SK-N-SH (cell line): ENCODE data around the gene PSMB8. TPM values are rescaled to one million over a fixed set of nuclear protein-coding genes. Genes with fewer than 3 reads are reported as not detected.

ENCODE experiments used
- CTCF ChIA-PET: fragments of 300-600, 350-600 bp; formaldehyde crosslinking; extraction: SDS; loops from one replicate; lab custom pipeline; 2021; lab: Yijun Ruan, JAX
- POLR2A ChIA-PET: fragments of 350-600 bp; sonication (Branson Sonifier 250); formaldehyde crosslinking; extraction: SDS; loops from one replicate; lab custom pipeline; 2020; ENCODE audit warnings: antibody characterized with exemption, inconsistent platforms; lab: Yijun Ruan, JAX
- DNase-seq: peaks from one replicate; pipeline ENCODE4 v3.0.0; 2012
- H2AFZ ChIP-seq: fragments of 200-600 bp; sonication (generic); 2 replicates; pipeline ENCODE4 v1.8.1; 2016; ENCODE audit warnings: antibody characterized with exemption, mild to moderate bottlenecking, low read depth
- H3F3A ChIP-seq: fragments of 200-600 bp; sonication (generic); replicated peaks from 2 replicates; pipeline ENCODE3; 2016; ENCODE audit warnings: antibody characterized with exemption, mild to moderate bottlenecking; ENCODE audit not compliant: insufficient read depth
- H3K27ac ChIP-seq, 2 experiments: fragments of 200-500 bp in 1 of 2; fragments of 200-600 bp in 1 of 2; sonication (Bioruptor generic) in 1 of 2; sonication (generic), shearing (Covaris generic) in 1 of 2; 2 replicates each; pipeline versions ENCODE4 v1.5.1 to v1.6.1; 2014 to 2016; ENCODE audit warnings: low read depth in 2 of 2, inconsistent platforms in 1 of 2, low read length in 1 of 2, mild to moderate bottlenecking in 1 of 2, mixed read lengths in 1 of 2
- H3K27me3 ChIP-seq: fragments of 200-600 bp; sonication (generic), shearing (Covaris generic); 2 replicates; pipeline ENCODE4 v1.6.1; 2016; ENCODE audit warnings: mixed run types; ENCODE audit not compliant: insufficient read depth
- H3K36me3 ChIP-seq, 2 experiments: fragments of 200-500 bp in 1 of 2; fragments of 200-600 bp in 1 of 2; sonication (Bioruptor generic) in 1 of 2; sonication (generic) in 1 of 2; replicated peaks in 1 of 2; 2 replicates each; pipeline versions ENCODE3 to v1.5.1; 2014 to 2016; ENCODE audit warnings: low read length in 1 of 2, mild to moderate bottlenecking in 1 of 2; ENCODE audit not compliant: insufficient read depth in 2 of 2, control insufficient read depth in 1 of 2
- H3K4me1 ChIP-seq, 2 experiments: fragments of 200-500 bp in 1 of 2; fragments of 200-600 bp in 1 of 2; sonication (Bioruptor generic) in 1 of 2; sonication (generic), shearing (Covaris generic) in 1 of 2; 2 replicates each; pipeline versions ENCODE4 v1.5.1 to v1.6.1; 2014 to 2016; ENCODE audit warnings: low read depth in 1 of 2, low read length in 1 of 2, mixed run types in 1 of 2; ENCODE audit not compliant: insufficient read depth in 2 of 2, control insufficient read depth in 1 of 2
- H3K4me2 ChIP-seq: fragments of 200-600 bp; sonication (generic), shearing (Covaris generic); 2 replicates; pipeline ENCODE4 v1.6.1; 2017; ENCODE audit warnings: mixed run types
- H3K4me3 ChIP-seq, 2 experiments: fragments of 200-500 bp in 1 of 2; fragments of 200-600 bp in 1 of 2; sonication (Bioruptor generic) in 1 of 2; sonication (generic), shearing (Covaris generic) in 1 of 2; 2 replicates each; pipeline versions ENCODE4 v1.5.1 to v1.8.1; 2014 to 2016; ENCODE audit warnings: low read depth in 2 of 2, inconsistent platforms in 1 of 2, low read length in 1 of 2, mild to moderate bottlenecking in 1 of 2, mixed read lengths in 1 of 2, moderate library complexity in 1 of 2
- H3K79me2 ChIP-seq: fragments of 200-600 bp; sonication (generic); 2 replicates; pipeline ENCODE4 v1.8.1; 2017; ENCODE audit warnings: mild to moderate bottlenecking; ENCODE audit not compliant: insufficient read depth
- H3K9ac ChIP-seq: fragments of 200-600 bp; sonication (generic); 2 replicates; pipeline ENCODE4 v1.6.1; 2017; ENCODE audit warnings: mixed run types
- H3K9me2 ChIP-seq: fragments of 200-600 bp; sonication (generic); 2 replicates; pipeline ENCODE4 v1.6.1; 2017; ENCODE audit warnings: mixed run types
- H3K9me3 ChIP-seq: fragments of 200-600 bp; sonication (generic); 2 replicates; pipeline ENCODE4 v1.6.1; 2017; ENCODE audit warnings: mixed run types, mild to moderate bottlenecking, moderate library complexity
- H4K20me1 ChIP-seq: fragments of 200-600 bp; sonication (generic); 2 replicates; pipeline ENCODE4 v1.6.1; 2017; ENCODE audit warnings: mild to moderate bottlenecking, mixed run types; ENCODE audit not compliant: insufficient read depth
- CHD2 ChIP-seq: fragments of 150-350 bp; IDR thresholded peaks from 2 replicates; pipeline ENCODE4 v1.6.1; 2018; ENCODE audit warnings: low read length; ENCODE audit not compliant: partially characterized antibody
- ELF1 ChIP-seq: IDR thresholded peaks from 2 replicates; pipeline ENCODE4 v1.4.0; 2012
- FOSL2 ChIP-seq: IDR thresholded peaks from 2 replicates; pipeline ENCODE4 v1.4.0; 2012; ENCODE audit warnings: low read depth, mild to moderate bottlenecking, moderate library complexity, borderline replicate concordance
- FOXJ3 ChIP-seq: sonication (generic); formaldehyde crosslinking; IDR thresholded peaks from 2 replicates; pipeline ENCODE4 v1.5.1; 2020; ENCODE audit warnings: mild to moderate bottlenecking, missing genetic modification reagents
- GATA2 ChIP-seq: sonication (generic); formaldehyde crosslinking; IDR thresholded peaks from 2 replicates; pipeline ENCODE4 v1.5.0; 2020; ENCODE audit warnings: mild to moderate bottlenecking, missing genetic modification reagents
- MAX ChIP-seq: IDR thresholded peaks from 2 replicates; pipeline ENCODE4 v1.4.0; 2012; ENCODE audit warnings: low read depth
- NFIC ChIP-seq: IDR thresholded peaks from 2 replicates; pipeline ENCODE4 v1.4.0; 2012; ENCODE audit warnings: borderline replicate concordance
- NRF1 ChIP-seq: IDR thresholded peaks from 2 replicates; pipeline ENCODE4 v1.6.1; 2012; ENCODE audit warnings: low read depth, mild to moderate bottlenecking, low read length
- RAD21 ChIP-seq: IDR thresholded peaks from 2 replicates; pipeline ENCODE4 v1.6.1; 2012; ENCODE audit warnings: mild to moderate bottlenecking, low read length
- RCOR1 ChIP-seq: fragments of 150-350 bp; IDR thresholded peaks from 2 replicates; pipeline ENCODE4 v1.6.1; 2017; ENCODE audit warnings: antibody characterized with exemption, low read length
- RFX5 ChIP-seq: IDR thresholded peaks from 2 replicates; pipeline ENCODE4 v1.6.1; 2012; ENCODE audit warnings: mild to moderate bottlenecking, improper control_type of control experiment, low read length
- SMC3 ChIP-seq: IDR thresholded peaks from 2 replicates; pipeline ENCODE4 v1.6.1; 2012; ENCODE audit warnings: low read depth, low read length, improper control_type of control experiment
- TAF1 ChIP-seq: IDR thresholded peaks from 2 replicates; pipeline ENCODE4 v1.6.1; 2012; ENCODE audit warnings: low read depth, mild to moderate bottlenecking, low read length, moderate library complexity, borderline replicate concordance
- TEAD4 ChIP-seq: IDR thresholded peaks from 2 replicates; pipeline ENCODE4 v1.4.0; 2012; ENCODE audit warnings: mild to moderate bottlenecking, borderline replicate concordance; ENCODE audit not compliant: insufficient read depth
- USF1 ChIP-seq: IDR thresholded peaks from 2 replicates; pipeline ENCODE4 v1.4.0; 2012; ENCODE audit warnings: low read depth, borderline replicate concordance
- YY1 ChIP-seq: IDR thresholded peaks from 2 replicates; pipeline ENCODE4 v1.4.0; 2012; ENCODE audit warnings: low read depth, mild to moderate bottlenecking
- WGBS: methylation state at CpG from one replicate; pipeline ENCODE4 v1.1.6; 2017; ENCODE audit warnings: low lambda C conversion rate; 5-methylcytosine and 5-hydroxymethylcytosine counted together
- polyA plus RNA-seq, 3 experiments: library from polyadenylated mRNA; depleted of rRNA; stranded (reverse); fragments of >200 nt; gene quantifications; 2 replicates each; pipeline ENCODE4 v1.2.3, GENCODE V29; 2012
- TF ChIP-seq, protein P1 (sequence below): fragments of 200-600 bp; sonication (generic); IDR thresholded peaks from 2 replicates; pipeline ENCODE4 v1.6.1; 2017; ENCODE audit warnings: antibody characterized with exemption, mild to moderate bottlenecking, moderate library complexity
- TF ChIP-seq, protein P2 (sequence below): IDR thresholded peaks from 2 replicates; pipeline ENCODE4 v1.6.1; 2012; ENCODE audit warnings: mild to moderate bottlenecking, low read depth, low read length, moderate library complexity

PSMB8 gene
- polyA plus RNA-seq, 1 of the 3 experiments (the other 2 are of a cell fraction) = 52.8 TPM

DNA sequence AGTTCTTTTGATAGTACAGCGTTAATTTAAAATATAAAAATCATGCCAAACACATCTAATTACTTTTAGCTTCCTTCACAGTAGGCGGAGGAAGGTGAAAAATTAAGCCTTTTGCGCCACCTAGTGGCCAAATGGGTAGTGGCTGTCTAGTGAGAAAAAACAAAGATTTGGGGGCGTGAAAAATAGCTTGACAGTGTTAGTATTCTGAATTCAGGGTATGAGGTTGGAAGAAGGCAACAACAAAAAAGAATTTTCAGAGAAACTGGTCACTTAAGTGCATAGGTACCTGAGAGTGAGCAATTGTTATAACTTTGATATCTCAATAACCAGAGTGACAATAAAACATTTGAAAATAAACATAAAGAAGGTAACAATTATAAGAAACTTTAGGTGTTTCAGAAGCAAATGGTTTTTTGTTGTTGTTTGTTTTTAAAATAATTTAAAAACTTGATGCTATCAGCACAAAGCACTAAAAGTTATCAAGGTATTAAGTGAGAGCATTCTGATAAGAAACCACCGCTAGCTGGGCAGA lies 24.5 kb upstream of the PSMB8 start:
- Histone ChIP-seq H3K79me2 (no peaks in the 10 kb centered on the region), H3K36me3 (no peaks in the 10 kb centered on the region), H3F3A (no peaks in the 10 kb centered on the region), H3K4me2 (no peak overlapping the region)
- TF ChIP-seq, protein P1, sequence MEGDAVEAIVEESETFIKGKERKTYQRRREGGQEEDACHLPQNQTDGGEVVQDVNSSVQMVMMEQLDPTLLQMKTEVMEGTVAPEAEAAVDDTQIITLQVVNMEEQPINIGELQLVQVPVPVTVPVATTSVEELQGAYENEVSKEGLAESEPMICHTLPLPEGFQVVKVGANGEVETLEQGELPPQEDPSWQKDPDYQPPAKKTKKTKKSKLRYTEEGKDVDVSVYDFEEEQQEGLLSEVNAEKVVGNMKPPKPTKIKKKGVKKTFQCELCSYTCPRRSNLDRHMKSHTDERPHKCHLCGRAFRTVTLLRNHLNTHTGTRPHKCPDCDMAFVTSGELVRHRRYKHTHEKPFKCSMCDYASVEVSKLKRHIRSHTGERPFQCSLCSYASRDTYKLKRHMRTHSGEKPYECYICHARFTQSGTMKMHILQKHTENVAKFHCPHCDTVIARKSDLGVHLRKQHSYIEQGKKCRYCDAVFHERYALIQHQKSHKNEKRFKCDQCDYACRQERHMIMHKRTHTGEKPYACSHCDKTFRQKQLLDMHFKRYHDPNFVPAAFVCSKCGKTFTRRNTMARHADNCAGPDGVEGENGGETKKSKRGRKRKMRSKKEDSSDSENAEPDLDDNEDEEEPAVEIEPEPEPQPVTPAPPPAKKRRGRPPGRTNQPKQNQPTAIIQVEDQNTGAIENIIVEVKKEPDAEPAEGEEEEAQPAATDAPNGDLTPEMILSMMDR = peak; percentile 97
- no peak for TF ChIP-seq CHD2
- TF ChIP-seq USF1 = no peak
- TF ChIP-seq ELF1 = no peak
- no peak for TF ChIP-seq TAF1
- no peak for TF ChIP-seq NRF1
- TF ChIP-seq FOSL2 = no peak
- TF ChIP-seq GATA2 (CRISPR knock-in tag) = no peak
- TF ChIP-seq RCOR1 = no peak
- TF ChIP-seq TEAD4 = no peak
- 0 out of 2 replicates have a peak, but pooled peaks have one; percentile 14 for TF ChIP-seq MAX
- TF ChIP-seq SMC3 = peak; percentile 76
- TF ChIP-seq RAD21 = peak; percentile 88
- no peak for TF ChIP-seq NFIC
- TF ChIP-seq, protein P2, sequence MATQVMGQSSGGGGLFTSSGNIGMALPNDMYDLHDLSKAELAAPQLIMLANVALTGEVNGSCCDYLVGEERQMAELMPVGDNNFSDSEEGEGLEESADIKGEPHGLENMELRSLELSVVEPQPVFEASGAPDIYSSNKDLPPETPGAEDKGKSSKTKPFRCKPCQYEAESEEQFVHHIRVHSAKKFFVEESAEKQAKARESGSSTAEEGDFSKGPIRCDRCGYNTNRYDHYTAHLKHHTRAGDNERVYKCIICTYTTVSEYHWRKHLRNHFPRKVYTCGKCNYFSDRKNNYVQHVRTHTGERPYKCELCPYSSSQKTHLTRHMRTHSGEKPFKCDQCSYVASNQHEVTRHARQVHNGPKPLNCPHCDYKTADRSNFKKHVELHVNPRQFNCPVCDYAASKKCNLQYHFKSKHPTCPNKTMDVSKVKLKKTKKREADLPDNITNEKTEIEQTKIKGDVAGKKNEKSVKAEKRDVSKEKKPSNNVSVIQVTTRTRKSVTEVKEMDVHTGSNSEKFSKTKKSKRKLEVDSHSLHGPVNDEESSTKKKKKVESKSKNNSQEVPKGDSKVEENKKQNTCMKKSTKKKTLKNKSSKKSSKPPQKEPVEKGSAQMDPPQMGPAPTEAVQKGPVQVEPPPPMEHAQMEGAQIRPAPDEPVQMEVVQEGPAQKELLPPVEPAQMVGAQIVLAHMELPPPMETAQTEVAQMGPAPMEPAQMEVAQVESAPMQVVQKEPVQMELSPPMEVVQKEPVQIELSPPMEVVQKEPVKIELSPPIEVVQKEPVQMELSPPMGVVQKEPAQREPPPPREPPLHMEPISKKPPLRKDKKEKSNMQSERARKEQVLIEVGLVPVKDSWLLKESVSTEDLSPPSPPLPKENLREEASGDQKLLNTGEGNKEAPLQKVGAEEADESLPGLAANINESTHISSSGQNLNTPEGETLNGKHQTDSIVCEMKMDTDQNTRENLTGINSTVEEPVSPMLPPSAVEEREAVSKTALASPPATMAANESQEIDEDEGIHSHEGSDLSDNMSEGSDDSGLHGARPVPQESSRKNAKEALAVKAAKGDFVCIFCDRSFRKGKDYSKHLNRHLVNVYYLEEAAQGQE = no peak
- TF ChIP-seq FOXJ3 (CRISPR knock-in tag) = no peak
- TF ChIP-seq YY1 = no peak
- TF ChIP-seq RFX5 = peak; percentile 71; the same call in 1 of the 2 replicates
- TF ChIP-seq, all 33 proteins: peak for 5
- Histone ChIP-seq H4K20me1 (no peaks in the 10 kb centered on the region), H3K4me1 (no peaks in the 10 kb centered on the region), H3K4me3 (no peak overlapping the region; a peak in 1 of 4 replicates), H3K27ac (no peak overlapping the region), H3K9me3 (0 out of 2 replicates have a peak, but pooled peaks cover 4% of the 10 kb centered on the region), H2AFZ (no peak overlapping the region), H3K27me3 (peaks cover 33% of the 10 kb centered on the region), H3K9ac (no peak overlapping the region), H3K9me2 (no peaks in the 10 kb centered on the region)
- CTCF ChIA-PET = interaction anchor here (0.6 to 9.5 kb wide), 70 partner anchors 8 to 740 kb away, joined by 3 to 223 read pairs (median 5); partner anchors contain the start of genes ATF6B, HLA-DMA, HLA-DMB and HLA-DPA1
- 1% methylated on average over 5 of the region's 5 CpGs for WGBS
- POLR2A ChIA-PET = interaction anchor here (1.0 kb wide), 1 partner anchor 30 kb away, joined by 4 read pairs; the partner anchor contains the start of gene TAP2
- DNase-seq = peak; percentile 58
